NCI-H524 (cell line): Measurements from ENCODE around the gene EME2.
"Not testable (repeated sequence)": the region's sequence is repeated elsewhere in the genome, so short reads cannot be mapped to it uniquely, and the experiment has no call there.

Source experiments
- DNase-seq, 2 experiments: peaks; one replicate each; lab custom pipeline; 2025; lab: John Stamatoyannopoulos, UW

Gene EME2

DNA sequence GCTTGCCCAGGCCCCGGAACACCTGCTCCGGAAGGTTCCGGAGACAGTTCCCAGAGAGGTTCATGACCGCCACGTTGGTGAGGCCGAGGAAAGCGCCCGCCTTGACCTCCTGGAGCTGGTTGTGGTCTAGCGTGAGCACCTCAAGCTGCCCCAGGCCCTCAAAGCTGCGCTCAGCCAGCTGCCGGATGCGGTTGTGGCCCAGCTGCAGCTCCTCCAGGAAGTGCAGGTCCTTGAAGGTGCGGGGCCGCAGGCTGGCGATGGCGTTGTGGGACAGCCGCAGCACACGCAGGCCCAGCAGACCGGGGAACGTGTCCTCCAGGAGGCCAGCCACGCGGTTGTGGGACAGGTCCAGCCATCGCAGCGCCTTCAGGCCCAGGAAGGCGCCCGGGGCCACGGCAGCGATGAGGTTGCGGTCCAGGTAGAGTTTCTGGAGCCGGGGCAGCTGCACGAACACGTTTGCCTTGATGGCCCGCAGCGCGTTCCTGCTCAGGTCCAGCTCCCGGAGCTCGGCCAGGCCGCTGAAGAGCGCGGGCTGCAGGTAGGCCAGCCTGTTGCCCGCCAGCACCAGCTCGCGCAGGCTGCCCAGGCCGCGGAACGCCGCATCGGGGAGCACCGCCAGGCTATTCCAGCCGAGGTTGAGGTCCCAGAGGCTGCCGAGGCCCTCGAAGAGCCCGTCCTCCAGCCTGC, 18.8 kb downstream of the EME2 start:
- DNase-seq = no peak

DNA sequence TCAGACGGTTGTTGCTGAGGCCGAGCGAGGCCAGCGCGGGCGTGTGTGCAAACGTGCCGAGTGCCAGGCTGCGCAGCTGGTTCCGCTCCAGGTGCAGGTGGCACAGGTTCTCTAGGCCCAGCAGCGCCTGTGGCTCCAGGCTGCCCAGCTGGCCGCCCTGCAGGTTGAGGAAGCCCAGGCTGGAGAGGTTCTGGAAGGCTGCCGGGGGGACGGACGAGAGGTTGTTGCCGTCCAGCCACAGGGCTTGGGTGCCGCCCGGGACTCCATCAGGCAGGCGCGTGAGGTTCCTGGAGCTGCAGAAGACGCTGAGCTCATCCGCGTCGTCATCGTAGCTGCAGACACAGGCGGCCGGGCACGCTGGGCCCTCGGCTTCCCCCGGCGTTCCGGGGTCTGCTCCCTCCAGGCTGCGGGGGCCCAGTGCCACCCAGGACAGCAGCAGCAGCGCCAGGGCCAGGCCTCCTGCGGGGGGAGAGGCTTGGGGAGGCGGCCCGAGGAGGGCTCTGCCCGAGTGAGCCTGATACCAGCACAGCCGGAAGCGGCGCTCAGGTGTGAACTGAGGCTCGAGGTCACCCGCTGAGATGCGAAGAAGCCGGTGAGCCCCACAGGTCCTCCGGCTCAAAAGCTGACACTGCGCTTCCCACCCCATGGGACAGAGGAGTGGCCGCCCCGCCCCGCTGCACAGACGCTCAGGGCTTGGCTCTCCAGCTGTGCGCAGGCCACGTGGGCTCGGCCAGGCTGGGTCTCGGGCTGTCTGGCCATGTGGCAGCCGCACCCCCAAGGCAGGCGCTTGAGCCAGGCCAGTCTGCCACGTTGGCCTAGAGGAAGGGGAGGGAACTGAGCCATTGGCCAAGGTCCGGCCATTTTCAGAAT, 19.6 kb downstream of the EME2 start:
- DNase-seq = no peak

- DNase-seq = no peak
Measured at GRCh38 chr16:1792836-1793577, 20.4 kb downstream of the EME2 start.

GRCh38 chr16:1793578-1794220, 21.1 kb downstream of the EME2 start, which contains the start of gene IGFALS:
Gene IGFALS, minus strand, starts transcription at chr16:1793705. Its CDS starts 53 bp downstream, at chr16:1793652.
- DNase-seq = no peak

DNA sequence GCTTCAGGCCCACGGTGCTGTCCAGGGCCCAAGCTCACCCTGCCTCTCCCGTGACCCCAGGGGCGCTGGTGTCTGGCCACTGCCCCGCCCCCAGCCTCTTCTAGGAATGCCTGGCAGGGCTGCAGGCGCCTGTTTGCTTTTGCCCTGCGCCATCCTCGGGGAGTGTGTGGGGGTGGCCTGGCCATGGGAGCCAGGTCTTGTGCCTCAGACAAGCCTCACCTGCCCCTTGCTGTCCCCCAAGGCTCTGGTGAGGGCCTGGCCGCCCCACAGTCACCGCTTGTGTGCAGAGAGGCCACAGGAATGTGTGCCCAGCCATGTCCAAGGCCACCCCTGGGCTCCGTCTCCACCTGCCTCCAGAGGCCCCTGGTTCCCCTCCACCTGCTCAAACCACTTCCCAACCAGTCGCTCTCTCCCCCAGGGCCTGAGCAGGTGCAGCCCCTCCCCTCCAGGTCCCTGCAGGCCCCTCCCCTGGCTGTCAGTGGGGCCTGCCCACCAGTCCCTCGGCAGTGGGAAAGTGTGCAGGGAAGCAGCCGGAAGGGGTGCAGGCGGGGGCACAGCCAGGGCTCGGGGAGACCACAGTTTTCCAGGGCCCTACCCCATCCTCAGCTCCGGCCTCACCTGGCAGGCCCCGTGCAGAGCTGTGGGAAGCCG, 21.7 kb downstream of the EME2 start:
- no peak for DNase-seq

DNA sequence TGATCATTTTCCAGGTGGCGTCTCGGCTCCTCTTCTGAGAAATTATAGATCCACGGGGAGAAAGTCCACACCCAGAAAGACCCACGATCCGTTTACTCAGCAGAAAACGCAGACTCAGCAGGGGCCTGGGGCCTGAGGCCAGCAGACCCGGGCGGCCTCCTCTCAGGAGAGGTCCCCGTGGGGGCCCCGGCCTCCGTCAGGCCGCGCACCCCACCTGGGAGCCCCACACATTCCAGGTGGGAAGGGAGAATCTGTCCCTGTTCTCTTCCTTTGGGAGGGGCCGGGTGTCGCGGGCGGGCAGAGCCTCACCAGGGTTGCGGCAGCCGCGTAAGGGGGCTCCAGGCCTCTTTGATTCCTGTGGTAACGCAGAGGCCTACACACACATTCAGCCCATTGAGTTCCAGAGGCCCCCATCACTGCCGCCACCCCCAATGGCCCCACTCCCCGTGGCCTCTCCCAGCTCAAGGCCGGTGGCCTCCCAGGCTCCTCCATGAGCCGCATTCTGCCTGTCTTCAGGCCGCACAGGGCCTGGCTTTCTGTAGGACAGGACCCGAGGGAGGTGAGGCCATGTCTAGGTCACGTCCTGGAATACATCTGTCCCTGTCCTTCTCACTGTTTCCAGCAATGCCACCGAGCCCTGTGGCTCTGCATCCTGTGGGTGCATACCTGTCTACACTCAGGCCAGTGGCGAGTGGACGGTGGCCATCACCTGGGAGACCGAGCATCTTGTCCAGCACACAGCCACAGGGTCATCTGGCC, 22.5 kb downstream of the EME2 start:
- no peak for DNase-seq

- DNase-seq = not testable (repeated sequence)
Measured at GRCh38 chr16:1799263-1799662, 26.7 kb downstream of the EME2 start.

DNA sequence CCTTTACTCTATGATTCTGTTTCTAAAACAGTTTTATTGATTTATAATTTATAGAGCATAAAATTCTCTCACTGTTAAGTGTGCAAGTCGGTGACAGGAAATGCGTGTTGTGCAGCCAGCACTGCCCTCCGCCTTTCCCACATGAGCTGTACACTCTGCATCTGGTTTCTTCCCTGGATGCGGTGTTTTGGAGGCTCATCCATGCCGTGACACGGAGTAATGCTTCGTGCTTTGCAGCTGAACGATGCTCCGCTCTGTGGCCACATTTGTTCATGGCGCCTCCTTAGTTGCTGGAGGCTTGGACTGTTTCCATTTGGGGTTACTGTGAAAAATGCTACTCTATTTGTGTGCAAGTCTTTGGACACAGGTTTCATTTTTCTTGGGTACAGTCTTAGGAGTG, 28.1 kb downstream of the EME2 start:
- DNase-seq = no peak

DNA sequence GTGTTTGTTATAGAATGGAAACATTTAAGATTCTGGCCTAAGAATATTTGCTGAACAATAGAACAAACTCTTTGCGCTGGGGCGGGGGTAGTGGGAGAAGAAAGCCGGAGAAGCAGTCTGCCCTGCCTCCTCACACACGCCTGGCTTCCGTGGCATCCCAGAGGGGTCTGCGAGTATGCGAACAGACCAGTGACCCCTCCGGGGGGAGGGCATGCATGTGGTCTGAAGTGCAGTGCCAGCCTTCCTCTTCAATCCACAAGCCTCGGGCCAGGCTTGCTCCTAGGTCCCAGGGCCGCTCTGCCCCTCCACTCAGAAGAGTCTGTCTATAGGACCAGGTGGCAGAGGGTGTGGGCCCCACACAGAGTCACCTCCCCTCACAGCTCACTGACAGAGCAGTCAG, 35.0 kb downstream of the EME2 start:
- no peak for DNase-seq

DNA sequence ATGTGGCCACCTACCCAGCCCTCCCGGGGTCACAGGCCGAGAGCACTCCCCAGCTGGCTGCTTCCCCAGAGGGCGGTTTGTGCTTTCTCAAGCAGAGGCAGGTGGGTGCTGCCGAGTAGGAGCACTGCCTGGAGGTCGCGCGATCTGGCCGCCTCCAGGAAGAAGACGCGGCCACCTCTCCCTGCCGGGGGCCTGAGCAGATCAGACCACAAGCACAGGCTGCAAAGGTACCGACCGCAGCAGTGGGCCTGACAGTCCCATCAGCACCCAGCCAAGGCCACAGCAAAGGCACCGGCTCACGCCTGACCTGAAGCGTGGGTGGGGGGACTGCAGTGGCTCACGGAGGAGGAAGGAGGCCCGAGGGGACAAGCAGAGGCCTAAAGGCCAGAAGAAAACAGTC, 36.1 kb downstream of the EME2 start:
- DNase-seq = no peak

DNA sequence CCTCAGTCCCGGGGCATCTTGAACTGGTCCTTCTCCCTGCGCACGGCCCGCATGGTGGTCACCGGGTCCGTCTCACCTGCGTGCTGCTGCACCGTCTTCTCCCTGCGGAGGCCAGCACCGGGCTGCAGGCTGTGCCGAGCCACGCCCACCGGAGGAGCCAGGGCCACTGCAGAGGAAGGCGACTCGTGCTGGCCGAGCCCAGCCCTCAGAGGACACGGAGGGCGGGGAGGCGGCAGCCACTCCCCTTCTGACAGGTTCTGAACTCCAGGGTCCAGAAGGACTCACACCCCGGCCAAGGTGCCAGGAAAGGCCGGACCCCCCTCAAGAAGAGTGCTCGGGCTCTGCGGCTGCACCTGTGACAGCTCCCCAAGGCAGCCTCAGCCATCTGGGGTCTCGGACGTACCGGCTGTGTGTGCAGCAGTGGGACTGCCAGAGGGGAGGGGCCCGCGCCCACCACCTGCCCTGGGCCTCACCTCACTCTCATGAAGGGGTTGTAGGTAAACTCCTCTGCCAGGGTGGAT, 36.7 kb downstream of the EME2 start:
- DNase-seq = no peak

- no peak for DNase-seq
Measured at GRCh38 chr16:1810106-1810505, 37.5 kb downstream of the EME2 start.

- DNase-seq = no peak
Measured at GRCh38 chr16:1810536-1810935, 37.9 kb downstream of the EME2 start.

- DNase-seq = peak; percentile 70 to 83
Measured at GRCh38 chr16:1812732-1813163, 40.1 kb downstream of the EME2 start.

DNA sequence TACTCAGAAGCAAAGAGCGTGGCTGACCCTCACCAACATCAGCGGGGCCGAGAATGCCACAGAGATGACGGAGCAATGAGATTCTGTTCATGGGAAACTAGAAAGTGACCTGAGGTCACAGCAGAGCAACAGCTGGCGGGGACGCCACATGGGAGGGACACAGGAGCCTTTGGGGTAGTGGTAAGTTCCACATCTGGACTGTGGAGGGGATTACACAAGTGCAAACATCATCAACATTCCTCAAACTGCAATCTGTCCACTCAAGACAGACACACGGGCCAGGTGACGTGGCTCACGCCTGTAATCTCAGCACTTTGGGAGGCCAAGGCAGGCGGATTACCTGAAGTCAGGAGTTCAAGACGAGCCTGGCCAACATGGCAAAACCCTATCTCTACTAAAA, 42.9 kb downstream of the EME2 start:
- no peak for DNase-seq

DNA sequence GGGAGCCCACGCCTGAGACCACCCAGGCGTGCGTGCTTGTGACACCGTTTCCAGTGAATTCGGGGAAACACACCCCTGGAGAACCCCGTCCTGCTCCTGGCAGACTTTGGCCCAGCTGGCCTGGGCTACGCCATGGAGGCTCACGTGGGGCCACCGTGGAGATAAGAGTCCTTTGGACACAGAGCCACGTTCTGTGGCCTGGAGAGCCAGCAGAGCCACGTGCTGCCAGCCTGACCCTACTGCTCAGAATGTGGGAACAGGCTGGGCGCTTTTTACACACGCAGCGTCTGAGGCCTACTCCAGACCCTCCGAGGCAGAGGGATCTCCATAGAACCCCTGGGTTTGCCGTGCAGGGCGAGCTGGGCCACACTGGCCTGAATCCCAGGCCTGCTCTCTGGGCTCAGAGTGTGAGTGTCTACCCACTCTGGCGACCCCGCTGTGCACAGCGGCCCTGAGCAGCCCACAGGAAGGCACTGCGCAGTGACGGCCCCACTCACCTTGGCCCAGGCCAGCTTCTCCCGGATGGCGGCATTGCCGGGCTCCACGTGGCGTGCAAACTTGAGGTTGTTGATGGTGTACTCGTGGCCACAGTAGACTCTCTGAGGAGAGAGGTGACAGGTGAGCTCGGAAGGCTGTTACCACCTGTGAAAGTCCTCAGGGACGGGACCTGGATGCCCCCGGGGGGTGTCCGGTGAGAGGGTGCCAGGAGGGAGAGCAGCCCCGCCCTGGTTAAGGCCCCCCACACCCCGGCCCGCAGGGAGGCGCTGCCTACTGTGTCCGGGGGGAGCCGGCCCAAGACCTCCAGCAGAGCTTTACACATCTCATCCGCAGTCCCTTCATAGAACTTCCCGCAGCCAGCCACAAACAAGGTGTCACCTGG, 44.0 kb downstream of the EME2 start:
- no peak for DNase-seq

- no peak for DNase-seq
Measured at GRCh38 chr16:1817276-1817589, 44.6 kb downstream of the EME2 start.

DNA sequence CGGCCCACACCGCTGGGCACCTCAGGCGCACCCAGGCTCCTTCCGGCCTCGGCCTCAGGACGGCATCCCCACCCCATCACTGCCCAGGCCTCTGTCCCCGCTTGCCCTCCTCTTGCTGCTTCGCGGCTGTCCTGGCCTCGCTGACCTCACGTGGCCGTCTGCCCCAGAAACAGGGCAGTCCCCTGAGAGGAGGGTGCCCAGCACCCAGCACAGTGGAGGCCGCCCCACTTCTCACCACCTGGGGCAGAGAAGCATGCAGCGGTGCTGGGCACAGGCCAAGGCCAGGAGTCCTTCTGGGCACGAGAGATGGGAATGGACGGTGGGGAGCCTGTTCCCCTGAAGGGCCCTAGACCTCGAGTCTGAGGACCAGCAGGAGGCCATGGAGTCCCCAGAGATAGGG, 45.1 kb downstream of the EME2 start:
- no peak for DNase-seq

DNA sequence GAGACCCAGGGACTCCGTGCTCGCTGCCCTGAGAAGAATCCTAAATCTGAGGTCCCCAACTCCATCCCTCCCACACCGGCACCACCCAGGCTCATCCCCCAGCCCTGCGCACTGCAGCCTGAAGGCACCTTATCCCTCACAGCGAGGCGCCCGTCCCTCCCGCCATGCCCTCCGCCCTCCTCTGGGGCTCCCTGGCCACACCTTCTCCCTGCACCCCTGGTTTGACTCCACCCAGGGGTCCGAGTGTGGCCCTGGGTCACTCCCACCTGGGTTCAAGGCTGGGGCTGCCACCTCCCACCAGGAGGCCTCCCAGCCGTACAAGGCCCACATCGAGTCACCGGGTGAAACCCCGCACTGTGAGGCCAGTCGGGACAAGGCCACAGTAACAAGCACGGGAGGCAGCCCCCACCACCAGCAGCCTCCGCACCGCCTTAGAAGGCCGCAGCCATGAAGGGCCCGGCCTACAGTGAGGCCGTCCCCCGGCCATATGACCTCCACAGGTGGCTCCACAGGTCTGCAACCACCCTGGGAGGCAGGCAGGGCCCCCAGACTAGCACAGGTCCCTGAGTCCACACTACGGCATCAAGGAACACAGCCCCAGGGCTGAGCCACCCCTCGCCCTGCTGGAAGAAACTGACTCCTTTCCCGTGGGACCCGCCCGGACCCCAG, 45.7 kb downstream of the EME2 start:
- DNase-seq = no peak
